GM23338 (cell line): ENCODE data around the gene CFAP92.

Experiments used
- CREB1 ChIP-seq: fragments of 250-450 bp; sonication (Bioruptor Pico); IDR thresholded peaks from 2 replicates; pipeline ENCODE4 v1.5.0; 2020; ENCODE audit warnings: low read depth, mild to moderate bottlenecking, moderate library complexity
- CTCF ChIP-seq, 2 experiments: fragments of 200-600 bp in 1 of 2; sonication (generic) in 1 of 2; conservative IDR thresholded peaks; 2 replicates each; pipeline versions ENCODE4 v1.5.1 to v1.6.1; 2016 to 2017; ENCODE audit warnings: antibody characterized with exemption in 2 of 2, low read depth in 2 of 2, mild to moderate bottlenecking in 2 of 2, moderate library complexity in 1 of 2
- EZH2 ChIP-seq: fragments of 200-600 bp; sonication (generic); IDR thresholded peaks from one replicate; pipeline ENCODE4 v1.8.0; 2017; ENCODE audit warnings: antibody characterized with exemption, mild to moderate bottlenecking, low read depth; ENCODE audit not compliant: unreplicated experiment
- NANOG ChIP-seq: IDR thresholded peaks from 2 replicates; pipeline ENCODE4 v1.6.1; 2016; ENCODE audit warnings: antibody characterized with exemption, borderline replicate concordance
- POLR2AphosphoS5 ChIP-seq: IDR thresholded peaks from 2 replicates; pipeline ENCODE4 v1.6.1; 2016; ENCODE audit warnings: antibody characterized with exemption, low read depth

DNA sequence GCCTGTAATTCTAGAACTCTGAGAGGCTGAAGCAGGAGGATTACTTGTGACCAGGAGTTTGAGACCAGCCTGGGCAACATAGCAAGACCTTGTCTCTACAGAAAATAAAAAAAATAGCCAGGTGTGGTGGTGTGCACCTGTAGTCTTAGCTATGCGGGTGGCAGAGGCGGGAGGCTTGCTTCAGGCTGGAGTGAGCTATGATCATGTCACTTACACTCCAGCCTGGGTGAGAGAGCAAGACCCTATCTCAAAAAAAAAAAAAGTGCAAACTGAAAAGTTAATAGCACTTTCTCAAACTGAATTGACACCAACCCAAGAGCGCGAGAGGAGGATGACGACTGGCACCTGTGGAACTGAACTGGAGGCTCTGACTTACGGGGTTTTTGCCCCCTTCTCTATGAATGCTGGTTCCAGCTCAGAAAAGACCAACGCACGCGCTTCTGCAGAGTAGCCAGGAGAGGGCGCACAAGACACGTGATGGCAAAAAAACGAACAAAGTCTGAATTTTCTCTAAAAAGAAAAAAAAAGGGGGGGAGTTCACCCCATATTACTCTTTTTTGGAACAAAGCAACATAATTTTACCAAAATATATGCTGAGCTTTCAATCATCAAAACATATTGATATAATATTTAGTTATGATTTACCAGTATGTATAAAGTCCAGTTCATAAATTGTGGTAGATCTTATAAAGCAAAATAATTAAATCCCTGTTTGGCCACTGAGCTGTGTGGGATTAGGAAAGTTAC is 23.7 kb downstream of the CFAP92 start:
- peak; percentile 87 to 99 for TF ChIP-seq CTCF (conservative IDR thresholded peaks at IDR 0.05; ENCODE audit: low read depth in 2 of 2)
- no peak for TF ChIP-seq POLR2AphosphoS5
- TF ChIP-seq CREB1, result no peak
- TF ChIP-seq EZH2, result no peak
- TF ChIP-seq NANOG, result no peak
